GM23338 (cell line): Measurements from ENCODE around the gene GH1. TPM values are rescaled to one million over a fixed set of nuclear protein-coding genes. Genes with fewer than 3 reads are reported as not detected.

Experiments
- ATAC-seq: fragments of 200-7000 bp; cut with Tn5 transposase; 3 replicates; pipeline ENCODE4 v1.9.1; 2020
- DNase-seq: peaks from one replicate; pipeline ENCODE4 v3.0.0-alpha.2; 2015; ENCODE audit warnings: low spot score
- H2AFZ ChIP-seq: fragments of 200-600 bp; sonication (generic); 2 replicates; pipeline ENCODE4 v1.8.0; 2016; ENCODE audit warnings: antibody characterized with exemption, mild to moderate bottlenecking, moderate library complexity
- H3F3A ChIP-seq: fragments of 200-600 bp; sonication (generic); replicated peaks from 2 replicates; pipeline ENCODE4 v1.8.0; 2017; ENCODE audit warnings: antibody characterized with exemption, mixed run types, low read depth
- H3K27ac ChIP-seq: fragments of 200-600 bp; sonication (generic); 2 replicates; pipeline ENCODE4 v1.6.1; 2016; ENCODE audit warnings: low read depth
- H3K27me3 ChIP-seq: fragments of 200-600 bp; sonication (generic); 2 replicates; pipeline ENCODE4 v1.8.0; 2016; ENCODE audit warnings: mild to moderate bottlenecking, mixed run types, moderate library complexity; ENCODE audit not compliant: insufficient read depth
- H3K36me3 ChIP-seq: fragments of 200-600 bp; sonication (generic); 2 replicates; pipeline ENCODE4 v1.8.0; 2016; ENCODE audit warnings: mild to moderate bottlenecking; ENCODE audit not compliant: insufficient read depth
- H3K4me1 ChIP-seq: fragments of 200-600 bp; sonication (generic); 2 replicates; pipeline ENCODE4 v1.8.0; 2016; ENCODE audit warnings: mild to moderate bottlenecking, moderate library complexity; ENCODE audit not compliant: insufficient read depth
- H3K4me2 ChIP-seq: fragments of 200-600 bp; sonication (generic); 2 replicates; pipeline ENCODE4 v1.7.1; 2017; ENCODE audit warnings: mixed run types
- H3K4me3 ChIP-seq: fragments of 200-600 bp; sonication (generic); 2 replicates; pipeline ENCODE4 v1.6.1; 2016; ENCODE audit warnings: mixed run types
- H3K79me2 ChIP-seq: fragments of 200-600 bp; sonication (generic); replicated peaks from 2 replicates; pipeline ENCODE4 v1.8.0; 2017; ENCODE audit warnings: mild to moderate bottlenecking; ENCODE audit not compliant: insufficient read depth
- H3K9me2 ChIP-seq: fragments of 200-600 bp; sonication (generic); 2 replicates; pipeline ENCODE4 v1.8.0; 2017; ENCODE audit not compliant: insufficient read depth
- H4K20me1 ChIP-seq: fragments of 200-600 bp; sonication (generic); replicated peaks from 2 replicates; pipeline ENCODE4 v1.8.0; 2017; ENCODE audit warnings: mild to moderate bottlenecking; ENCODE audit not compliant: insufficient read depth
- H3K27ac Mint-ChIP-seq: 2 replicates; pipeline ENCODE4 v1.8.0; 2020; ENCODE audit warnings: inconsistent platforms, mild to moderate bottlenecking, moderate library complexity, mixed read lengths
- H3K27me3 Mint-ChIP-seq: 3 replicates; pipeline ENCODE4 v1.8.0; 2022; ENCODE audit warnings: low read depth, mild to moderate bottlenecking, moderate library complexity, mixed read lengths, inconsistent platforms; ENCODE audit not compliant: insufficient read depth, poor library complexity
- H3K36me3 Mint-ChIP-seq: 3 replicates; pipeline ENCODE4 v1.8.0; 2021; ENCODE audit warnings: low read depth, mild to moderate bottlenecking, inconsistent platforms, moderate library complexity, mixed read lengths
- H3K4me1 Mint-ChIP-seq: 3 replicates; pipeline ENCODE4 v1.8.0; 2020; ENCODE audit warnings: mild to moderate bottlenecking, inconsistent platforms, mixed read lengths
- H3K4me3 Mint-ChIP-seq: 3 replicates; pipeline ENCODE4 v1.8.0; 2021; ENCODE audit warnings: moderate library complexity, mild to moderate bottlenecking, inconsistent platforms, mixed read lengths
- H3K9me3 Mint-ChIP-seq: 3 replicates; pipeline ENCODE4 v1.8.0; 2020; ENCODE audit warnings: moderate library complexity, mild to moderate bottlenecking, inconsistent platforms, mixed read lengths
- CREB1 ChIP-seq: fragments of 250-450 bp; sonication (Bioruptor Pico); IDR thresholded peaks from 2 replicates; pipeline ENCODE4 v1.5.0; 2020; ENCODE audit warnings: low read depth, mild to moderate bottlenecking, moderate library complexity
- EZH2 ChIP-seq: fragments of 200-600 bp; sonication (generic); IDR thresholded peaks from one replicate; pipeline ENCODE4 v1.8.0; 2017; ENCODE audit warnings: antibody characterized with exemption, mild to moderate bottlenecking, low read depth; ENCODE audit not compliant: unreplicated experiment
- EZH2phosphoT487 ChIP-seq: fragments of 200-600 bp; sonication (generic); IDR thresholded peaks from one replicate; pipeline ENCODE4 v1.8.1; 2018; ENCODE audit warnings: antibody characterized with exemption; ENCODE audit not compliant: unreplicated experiment
- JUNB ChIP-seq: IDR thresholded peaks from one replicate; pipeline ENCODE4 v1.6.1; 2016; ENCODE audit warnings: antibody characterized with exemption; ENCODE audit not compliant: unreplicated experiment
- NANOG ChIP-seq: IDR thresholded peaks from 2 replicates; pipeline ENCODE4 v1.6.1; 2016; ENCODE audit warnings: antibody characterized with exemption, borderline replicate concordance
- POLR2AphosphoS5 ChIP-seq: IDR thresholded peaks from 2 replicates; pipeline ENCODE4 v1.6.1; 2016; ENCODE audit warnings: antibody characterized with exemption, low read depth
- STAT1 ChIP-seq: IDR thresholded peaks from one replicate; pipeline ENCODE4 v1.6.1; 2016; ENCODE audit warnings: antibody characterized with exemption; ENCODE audit not compliant: unreplicated experiment
- ZNF114 ChIP-seq: fragments of 250-450 bp; sonication (Bioruptor Pico); IDR thresholded peaks from 2 replicates; pipeline ENCODE4 v1.5.0; 2020; ENCODE audit warnings: mild to moderate bottlenecking, moderate library complexity
- polyA plus RNA-seq: library from polyadenylated mRNA; unstranded; fragments of >200 nt; fragmentation: Nextera tagmentation; extraction: Ambion mirVana; gene quantifications from 2 replicates; pipeline ENCODE4 v1.2.1, GENCODE V29; 2016
- total RNA-seq: library from RNA; depleted of rRNA; stranded (reverse); fragments of >200 nt; shearing (Covaris generic); gene quantifications from 2 replicates; pipeline ENCODE4 v1.2.3, GENCODE V29; 2014
- TF ChIP-seq, protein P1 (sequence below), 2 experiments: fragments of 200-600 bp in 1 of 2; sonication (generic) in 1 of 2; conservative IDR thresholded peaks; 2 replicates each; pipeline versions ENCODE4 v1.5.1 to v1.6.1; 2016 to 2017; ENCODE audit warnings: antibody characterized with exemption in 2 of 2, low read depth in 2 of 2, mild to moderate bottlenecking in 2 of 2, moderate library complexity in 1 of 2
- TF ChIP-seq, protein P2 (sequence below): IDR thresholded peaks from 2 replicates; pipeline ENCODE4 v1.6.1; 2016; ENCODE audit warnings: antibody characterized with exemption
- TF ChIP-seq, protein P3 (sequence below): IDR thresholded peaks from one replicate; pipeline ENCODE4 v1.6.1; 2018; ENCODE audit warnings: antibody characterized with exemption; ENCODE audit not compliant: unreplicated experiment

GH1 gene
- total and polyA plus RNA-seq, 2 experiments from 2014 or later = 0.57 TPM; not detected in 1

DNA sequence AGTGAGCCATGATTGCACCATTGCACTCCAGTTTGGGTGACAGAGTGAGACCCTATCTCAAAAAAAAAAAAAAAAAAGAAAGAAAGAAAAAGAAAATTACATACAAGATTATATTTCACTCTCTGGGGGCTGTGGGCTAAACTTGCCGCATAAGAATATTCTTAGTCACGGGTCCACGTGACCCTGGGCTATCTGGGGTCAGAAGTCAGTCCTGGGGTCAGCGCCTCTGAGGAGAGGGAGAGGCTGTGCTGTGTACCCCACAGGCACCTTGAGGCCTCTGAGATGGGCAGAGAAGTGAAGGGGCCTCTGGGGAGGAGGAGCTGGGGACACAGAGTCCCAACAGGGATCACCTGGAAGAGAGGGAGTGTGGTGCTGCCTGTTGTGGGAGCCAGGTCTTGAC is 19.3 kb upstream of the GH1 start:
- ATAC-seq = no peak
- Histone ChIP-seq H3F3A (no peaks in the 10 kb centered on the region), H3K4me3 (no peak overlapping the region), H3K36me3 (no peaks in the 10 kb centered on the region), H3K4me1 (no peaks in the 10 kb centered on the region), H4K20me1 (no peaks in the 10 kb centered on the region), H2AFZ (no peak overlapping the region), H3K4me2 (no peak overlapping the region), H3K9me2 (no peaks in the 10 kb centered on the region), H3K27me3 (no peaks in the 10 kb centered on the region), H3K79me2 (no peaks in the 10 kb centered on the region), H3K27ac (no peak overlapping the region)
- no peaks in the 10 kb centered on the region; the same call in 2 of the 3 replicates for H3K9me3 Mint-ChIP-seq
- no peak overlapping the region for H3K4me3 Mint-ChIP-seq
- TF ChIP-seq JUNB (no peak), STAT1 (no peak), CREB1 (CRISPR knock-in tag) (no peak), ZNF114 (CRISPR knock-in tag) (no peak), POLR2AphosphoS5 (no peak), NANOG (no peak), EZH2 (no peak), EZH2phosphoT487 (no peak)
- TF ChIP-seq, protein P1, sequence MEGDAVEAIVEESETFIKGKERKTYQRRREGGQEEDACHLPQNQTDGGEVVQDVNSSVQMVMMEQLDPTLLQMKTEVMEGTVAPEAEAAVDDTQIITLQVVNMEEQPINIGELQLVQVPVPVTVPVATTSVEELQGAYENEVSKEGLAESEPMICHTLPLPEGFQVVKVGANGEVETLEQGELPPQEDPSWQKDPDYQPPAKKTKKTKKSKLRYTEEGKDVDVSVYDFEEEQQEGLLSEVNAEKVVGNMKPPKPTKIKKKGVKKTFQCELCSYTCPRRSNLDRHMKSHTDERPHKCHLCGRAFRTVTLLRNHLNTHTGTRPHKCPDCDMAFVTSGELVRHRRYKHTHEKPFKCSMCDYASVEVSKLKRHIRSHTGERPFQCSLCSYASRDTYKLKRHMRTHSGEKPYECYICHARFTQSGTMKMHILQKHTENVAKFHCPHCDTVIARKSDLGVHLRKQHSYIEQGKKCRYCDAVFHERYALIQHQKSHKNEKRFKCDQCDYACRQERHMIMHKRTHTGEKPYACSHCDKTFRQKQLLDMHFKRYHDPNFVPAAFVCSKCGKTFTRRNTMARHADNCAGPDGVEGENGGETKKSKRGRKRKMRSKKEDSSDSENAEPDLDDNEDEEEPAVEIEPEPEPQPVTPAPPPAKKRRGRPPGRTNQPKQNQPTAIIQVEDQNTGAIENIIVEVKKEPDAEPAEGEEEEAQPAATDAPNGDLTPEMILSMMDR (conservative IDR thresholded peaks at IDR 0.05; ENCODE audit: low read depth in 2 of 2) = no peak
- TF ChIP-seq, protein P2, sequence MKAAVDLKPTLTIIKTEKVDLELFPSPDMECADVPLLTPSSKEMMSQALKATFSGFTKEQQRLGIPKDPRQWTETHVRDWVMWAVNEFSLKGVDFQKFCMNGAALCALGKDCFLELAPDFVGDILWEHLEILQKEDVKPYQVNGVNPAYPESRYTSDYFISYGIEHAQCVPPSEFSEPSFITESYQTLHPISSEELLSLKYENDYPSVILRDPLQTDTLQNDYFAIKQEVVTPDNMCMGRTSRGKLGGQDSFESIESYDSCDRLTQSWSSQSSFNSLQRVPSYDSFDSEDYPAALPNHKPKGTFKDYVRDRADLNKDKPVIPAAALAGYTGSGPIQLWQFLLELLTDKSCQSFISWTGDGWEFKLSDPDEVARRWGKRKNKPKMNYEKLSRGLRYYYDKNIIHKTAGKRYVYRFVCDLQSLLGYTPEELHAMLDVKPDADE = no peak
- TF ChIP-seq, protein P3, sequence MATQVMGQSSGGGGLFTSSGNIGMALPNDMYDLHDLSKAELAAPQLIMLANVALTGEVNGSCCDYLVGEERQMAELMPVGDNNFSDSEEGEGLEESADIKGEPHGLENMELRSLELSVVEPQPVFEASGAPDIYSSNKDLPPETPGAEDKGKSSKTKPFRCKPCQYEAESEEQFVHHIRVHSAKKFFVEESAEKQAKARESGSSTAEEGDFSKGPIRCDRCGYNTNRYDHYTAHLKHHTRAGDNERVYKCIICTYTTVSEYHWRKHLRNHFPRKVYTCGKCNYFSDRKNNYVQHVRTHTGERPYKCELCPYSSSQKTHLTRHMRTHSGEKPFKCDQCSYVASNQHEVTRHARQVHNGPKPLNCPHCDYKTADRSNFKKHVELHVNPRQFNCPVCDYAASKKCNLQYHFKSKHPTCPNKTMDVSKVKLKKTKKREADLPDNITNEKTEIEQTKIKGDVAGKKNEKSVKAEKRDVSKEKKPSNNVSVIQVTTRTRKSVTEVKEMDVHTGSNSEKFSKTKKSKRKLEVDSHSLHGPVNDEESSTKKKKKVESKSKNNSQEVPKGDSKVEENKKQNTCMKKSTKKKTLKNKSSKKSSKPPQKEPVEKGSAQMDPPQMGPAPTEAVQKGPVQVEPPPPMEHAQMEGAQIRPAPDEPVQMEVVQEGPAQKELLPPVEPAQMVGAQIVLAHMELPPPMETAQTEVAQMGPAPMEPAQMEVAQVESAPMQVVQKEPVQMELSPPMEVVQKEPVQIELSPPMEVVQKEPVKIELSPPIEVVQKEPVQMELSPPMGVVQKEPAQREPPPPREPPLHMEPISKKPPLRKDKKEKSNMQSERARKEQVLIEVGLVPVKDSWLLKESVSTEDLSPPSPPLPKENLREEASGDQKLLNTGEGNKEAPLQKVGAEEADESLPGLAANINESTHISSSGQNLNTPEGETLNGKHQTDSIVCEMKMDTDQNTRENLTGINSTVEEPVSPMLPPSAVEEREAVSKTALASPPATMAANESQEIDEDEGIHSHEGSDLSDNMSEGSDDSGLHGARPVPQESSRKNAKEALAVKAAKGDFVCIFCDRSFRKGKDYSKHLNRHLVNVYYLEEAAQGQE = no peak
- no peak overlapping the region for H3K27ac Mint-ChIP-seq
- peaks cover 25% of the 10 kb centered on the region for H3K36me3 Mint-ChIP-seq
- peaks cover 6% of the 10 kb centered on the region for H3K27me3 Mint-ChIP-seq
- no peak for DNase-seq
- H3K4me1 Mint-ChIP-seq = peaks cover 4% of the 10 kb centered on the region; the same call in 2 of the 3 replicates
